ENCODE measurements around the gene EPHX1.
A peak's percentile ranks its signal among the peaks of the same experiment; 100 is the strongest.

EPHX1 gene

DNA sequence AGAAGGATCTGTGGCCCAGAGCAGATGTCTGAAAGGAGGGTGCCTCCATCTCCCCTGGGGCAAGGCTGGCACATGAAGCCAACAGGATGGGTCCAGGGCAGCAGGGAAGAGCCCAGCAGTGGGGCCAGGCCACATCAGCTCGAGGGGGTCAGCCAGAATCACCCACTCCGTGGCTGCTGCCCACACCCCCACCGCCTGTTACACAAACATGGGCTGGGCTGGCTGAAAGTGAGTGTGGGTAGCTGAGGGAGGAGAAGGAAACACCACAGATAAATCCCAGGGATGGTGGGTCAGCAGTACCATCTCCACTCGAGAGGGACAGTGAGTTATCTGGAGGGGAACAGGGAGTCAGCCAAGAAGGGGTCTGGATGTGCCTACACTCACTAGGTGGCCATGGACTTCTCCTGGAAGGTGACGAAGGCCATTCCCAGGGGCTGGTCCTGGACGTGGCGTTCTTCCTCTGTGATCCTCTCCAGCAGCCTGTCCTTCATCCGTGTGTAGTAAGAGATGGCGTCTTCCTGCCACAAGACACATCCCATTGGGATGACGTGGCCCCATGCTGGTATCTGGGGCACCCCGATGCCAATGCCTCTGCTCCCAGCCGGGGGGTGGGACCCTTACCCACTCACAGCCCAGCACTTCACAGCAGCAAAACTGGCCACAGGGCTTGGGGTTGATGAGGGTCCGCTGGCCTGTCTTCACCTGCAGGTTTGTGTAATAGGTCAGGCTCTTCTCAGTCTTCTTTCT lies 52.1 kb downstream of the EPHX1 start:
- DNase-seq = no peak

DNA sequence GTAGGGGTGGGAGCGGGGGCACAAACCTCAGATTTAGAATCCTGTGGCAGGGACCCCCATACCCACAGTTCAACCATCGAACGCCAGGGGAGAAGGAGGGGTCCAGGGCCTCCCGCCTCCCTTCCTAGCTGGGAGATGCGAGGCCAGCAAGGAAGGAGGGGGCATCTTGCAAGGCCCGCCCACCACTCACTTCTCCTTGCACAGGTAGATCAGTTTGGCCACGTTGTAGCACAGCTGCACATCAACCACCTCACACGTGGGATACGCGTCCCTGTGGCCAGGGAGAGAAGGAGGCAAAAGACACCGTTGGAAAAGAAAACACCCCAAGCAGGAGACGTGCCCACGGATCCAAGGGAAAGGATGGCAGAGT lies 52.6 kb downstream of the EPHX1 start:
- no peak for DNase-seq

DNA sequence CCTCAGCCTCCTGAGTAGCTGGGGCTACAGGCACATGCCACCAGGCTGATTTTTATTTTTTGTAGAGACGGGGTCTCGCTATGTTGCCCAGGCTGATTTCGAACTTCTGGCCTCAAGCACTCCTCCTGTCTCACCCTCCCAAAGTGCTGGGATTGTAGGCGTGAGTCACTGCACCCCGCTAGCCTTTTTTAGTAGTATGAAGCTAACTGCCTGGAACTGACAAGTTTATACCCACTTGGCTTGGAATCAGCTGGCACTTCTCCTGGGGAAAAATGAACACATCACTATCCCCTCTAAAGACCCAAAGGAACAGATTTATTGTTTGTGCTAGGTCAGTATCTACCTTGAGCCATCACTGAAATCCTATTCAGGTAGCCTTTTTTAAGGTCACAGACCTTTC lies 53.2 kb downstream of the EPHX1 start:
- no peak for DNase-seq

DNA sequence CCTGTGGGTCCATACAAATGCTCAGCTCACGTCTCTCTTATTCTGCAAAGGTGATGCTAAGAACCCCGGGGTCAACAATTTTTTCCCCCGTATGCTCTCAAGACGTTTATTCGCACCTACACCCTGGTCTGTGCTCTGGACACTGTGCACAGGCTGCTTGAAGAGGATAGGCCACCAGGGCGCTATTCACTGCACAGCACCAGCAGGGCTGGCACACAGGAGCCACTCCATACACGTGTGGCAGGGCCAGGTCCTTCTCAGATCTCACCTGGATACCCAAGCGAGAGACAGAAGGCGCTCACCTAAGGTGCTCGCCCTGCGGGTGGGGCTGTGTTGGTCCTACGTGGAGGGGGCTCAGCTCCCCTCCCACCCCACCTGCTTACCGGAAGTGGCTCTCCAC lies 55.6 kb downstream of the EPHX1 start:
- no peak for DNase-seq

DNA sequence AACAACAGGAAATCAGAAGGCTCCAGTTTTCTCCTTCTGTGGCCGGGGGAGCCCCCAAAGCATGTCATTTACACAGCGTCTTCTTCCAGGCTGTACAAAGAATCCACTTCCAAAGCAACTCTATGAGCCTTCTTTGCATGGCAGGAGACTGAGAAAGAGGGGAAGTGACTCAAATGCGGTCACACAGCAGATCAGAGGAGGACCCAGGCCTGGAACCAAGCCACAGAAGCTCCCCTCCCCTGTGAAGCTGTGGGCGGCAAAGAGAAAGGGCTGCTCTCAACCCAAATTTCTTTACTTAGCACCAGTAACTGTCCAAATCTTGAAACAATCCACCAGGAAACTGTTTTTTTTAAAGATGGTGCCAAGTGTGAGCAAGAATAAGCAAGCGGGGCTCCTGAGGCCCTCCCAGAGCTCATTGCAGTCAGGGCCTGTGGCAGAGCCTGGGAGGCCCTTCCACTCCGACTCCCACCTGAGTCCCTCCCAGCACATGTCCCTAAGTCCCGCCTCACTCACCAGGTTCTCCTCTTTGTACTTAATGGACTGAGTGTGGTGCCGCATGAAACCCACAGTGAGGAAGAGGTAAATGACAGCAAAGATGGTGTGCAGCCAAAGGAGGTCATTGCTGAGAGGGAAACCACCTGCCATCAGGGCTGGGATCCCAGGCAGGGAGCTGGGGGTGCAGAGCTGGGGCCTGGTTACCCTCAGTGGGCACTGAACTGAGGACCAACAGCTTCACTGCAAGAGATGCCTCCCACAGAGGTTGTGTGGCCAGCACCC lies 56.3 kb downstream of the EPHX1 start:
- no peak for DNase-seq

DNA sequence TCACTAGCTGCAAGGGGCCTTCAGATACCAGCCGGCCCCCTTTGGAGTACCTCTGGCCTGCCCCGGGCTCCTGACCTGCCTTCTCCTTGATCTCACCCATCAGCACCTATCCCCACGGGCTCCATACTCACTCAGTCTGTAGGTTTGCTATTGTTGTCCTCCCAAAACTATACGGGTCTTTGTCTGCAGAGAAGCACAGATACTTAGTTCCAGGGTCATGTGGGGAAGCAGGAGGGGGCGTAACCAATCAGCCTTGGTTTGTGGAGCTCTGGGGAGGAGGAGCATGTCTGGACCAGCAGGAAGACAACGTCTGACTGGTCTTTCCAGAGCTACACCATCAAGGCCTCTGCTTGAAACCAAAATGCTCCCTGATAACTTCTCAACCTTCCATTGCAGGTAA lies 57.1 kb downstream of the EPHX1 start:
- peak in 1 of 14 donors; percentile 31 for DNase-seq

DNA sequence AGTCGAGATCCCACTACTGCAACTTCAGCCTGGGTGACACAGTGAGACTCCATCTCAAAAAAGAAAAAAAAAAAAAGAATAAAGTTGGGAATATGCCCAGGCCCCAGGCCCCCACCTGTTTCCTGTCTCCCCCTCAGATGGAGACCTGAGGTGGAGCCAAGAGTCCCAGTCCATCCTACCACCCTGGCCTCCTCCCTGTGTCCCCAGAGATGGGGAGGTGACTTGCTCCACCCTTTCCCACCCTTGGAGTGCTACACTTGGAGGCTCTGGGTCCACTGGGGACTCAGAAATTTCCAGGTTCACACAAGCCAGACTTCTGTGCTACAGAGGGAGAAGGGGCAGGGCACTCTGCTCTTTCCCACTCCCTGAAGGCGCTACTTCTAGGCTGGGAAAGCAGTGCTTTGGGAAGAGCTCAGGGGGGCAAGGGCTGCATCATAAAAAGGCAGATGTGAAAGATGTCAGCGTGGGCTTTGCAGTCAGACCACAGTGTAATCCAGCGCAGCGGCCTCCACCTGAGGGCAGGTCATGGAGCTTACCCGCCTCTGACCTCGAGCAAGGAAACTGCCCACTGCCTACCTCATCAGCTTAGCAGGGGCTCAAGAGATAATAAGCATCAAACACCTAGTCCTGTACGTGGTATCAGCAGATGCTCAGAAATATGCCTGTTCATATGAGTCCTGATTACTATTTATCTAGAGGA lies 58.9 kb downstream of the EPHX1 start:
- DNase-seq = no peak

DNA sequence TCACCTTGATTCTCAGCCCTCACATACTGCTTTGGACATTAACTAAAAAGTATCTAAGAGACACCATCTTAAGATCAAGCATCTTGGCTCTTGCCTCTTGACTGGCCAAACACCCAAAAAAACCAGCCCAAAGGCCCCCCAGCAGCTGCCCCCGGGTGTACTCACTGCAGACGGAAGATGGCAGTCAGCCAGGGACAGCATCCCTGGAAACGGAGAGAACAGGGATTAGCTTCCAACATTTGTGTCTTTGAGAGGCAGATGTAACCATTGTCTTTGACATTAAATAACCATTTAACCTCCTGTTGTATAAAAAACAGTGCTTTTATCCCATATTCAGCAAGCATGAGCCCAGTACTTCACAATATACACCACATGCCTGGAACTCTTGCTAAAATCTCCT lies 61.0 kb downstream of the EPHX1 start:
- DNase-seq = peak in 8 of 14 donors; percentile 8 to 72 (median 53)

DNA sequence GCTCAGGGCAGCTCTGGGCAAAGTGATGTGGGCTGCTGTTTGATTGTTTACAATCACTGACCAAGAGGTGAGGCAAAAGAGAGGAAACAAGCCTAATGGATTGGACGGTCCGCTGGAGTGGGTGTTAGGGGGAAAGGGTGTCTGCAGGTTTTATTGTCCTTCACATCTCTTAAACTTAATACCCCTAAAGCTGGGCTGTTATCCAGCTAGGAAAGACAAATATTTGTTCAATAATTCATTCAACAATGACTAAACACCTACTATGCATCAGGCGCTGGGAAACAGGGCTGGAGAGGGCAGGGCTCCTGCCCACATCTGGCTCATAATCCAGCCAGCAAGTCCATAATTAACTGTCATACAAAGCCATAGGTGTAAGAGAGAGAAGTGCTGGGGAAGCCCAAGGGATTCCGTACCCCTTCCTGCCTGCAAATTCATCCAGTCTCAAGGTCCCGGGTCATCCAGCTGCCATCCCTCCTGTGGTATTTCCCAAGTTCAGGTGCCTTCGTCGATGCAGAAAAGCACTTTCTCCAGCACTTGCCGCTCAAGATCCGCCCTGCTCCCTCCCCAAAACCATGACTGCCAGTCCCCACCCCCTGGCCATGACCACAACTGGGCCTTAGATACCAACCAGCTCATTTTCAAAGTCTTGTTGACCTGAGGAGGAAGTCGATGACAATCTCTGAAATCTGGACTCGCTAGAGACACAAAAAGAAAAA lies 61.6 kb downstream of the EPHX1 start:
- no peak for DNase-seq

DNA sequence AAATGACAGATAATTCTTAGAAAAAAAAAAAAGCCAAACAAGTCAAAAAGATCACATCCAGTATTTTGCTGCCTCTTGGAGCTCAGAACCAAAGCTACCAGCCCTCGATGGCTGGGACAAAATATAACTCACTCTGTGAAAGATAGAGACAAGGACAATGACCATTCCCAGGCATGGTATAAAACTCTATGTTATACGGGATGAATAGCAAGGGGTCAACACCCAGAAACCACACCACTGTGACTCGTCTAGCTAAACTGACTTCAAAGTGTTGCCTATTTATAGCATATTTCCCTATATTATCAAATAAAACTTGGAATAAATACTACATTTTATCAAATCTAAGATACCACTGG lies 62.1 kb downstream of the EPHX1 start:
- DNase-seq = no peak

DNA sequence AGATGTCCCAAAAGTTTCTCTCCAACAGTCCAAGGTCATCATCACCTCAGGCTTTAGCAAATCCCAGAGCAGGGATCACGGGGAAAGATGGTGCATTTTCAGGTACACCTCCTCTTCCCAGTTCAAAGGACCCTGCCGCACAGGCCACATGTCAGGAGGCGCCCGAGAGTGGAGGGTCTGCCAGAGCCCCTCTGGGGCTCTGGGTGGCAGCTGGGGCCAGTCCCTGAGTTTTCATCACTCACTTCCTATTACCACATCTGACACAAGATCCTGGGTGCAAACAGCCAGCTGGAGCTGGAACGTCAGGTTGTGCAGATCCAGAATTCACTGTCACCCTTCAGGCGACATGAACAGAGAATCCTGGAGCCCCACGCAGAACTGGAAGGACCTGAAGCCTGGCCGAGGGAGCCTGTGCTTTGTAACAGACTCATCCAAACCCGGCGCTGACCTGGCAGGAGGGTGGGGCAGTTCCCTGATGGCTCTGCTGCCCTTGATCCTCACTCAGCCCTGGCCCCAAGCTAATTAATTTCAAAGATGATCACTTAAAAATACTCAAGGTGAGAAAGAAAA lies 63.4 kb downstream of the EPHX1 start:
- DNase-seq = no peak

DNA sequence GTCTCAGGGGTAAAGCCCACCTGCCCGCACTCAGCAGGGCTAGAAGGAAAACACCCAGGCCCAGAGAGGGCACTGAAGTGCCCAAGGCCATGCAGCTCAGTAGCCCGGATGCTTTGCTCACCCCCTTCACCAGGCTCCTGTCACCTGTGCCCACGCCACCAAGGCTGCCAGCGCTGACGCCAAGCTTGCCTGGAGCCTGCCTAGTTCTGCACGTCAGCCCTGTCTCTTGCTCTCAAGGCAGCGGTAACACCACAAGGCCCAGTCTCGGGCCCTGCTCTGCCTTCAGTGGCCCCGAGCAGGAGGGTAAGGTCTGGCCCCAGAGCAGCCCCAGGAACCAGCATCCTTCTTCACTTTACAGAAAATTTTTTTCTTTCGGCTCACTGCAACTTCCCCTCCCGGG lies 64.5 kb downstream of the EPHX1 start:
- no peak for DNase-seq

DNA sequence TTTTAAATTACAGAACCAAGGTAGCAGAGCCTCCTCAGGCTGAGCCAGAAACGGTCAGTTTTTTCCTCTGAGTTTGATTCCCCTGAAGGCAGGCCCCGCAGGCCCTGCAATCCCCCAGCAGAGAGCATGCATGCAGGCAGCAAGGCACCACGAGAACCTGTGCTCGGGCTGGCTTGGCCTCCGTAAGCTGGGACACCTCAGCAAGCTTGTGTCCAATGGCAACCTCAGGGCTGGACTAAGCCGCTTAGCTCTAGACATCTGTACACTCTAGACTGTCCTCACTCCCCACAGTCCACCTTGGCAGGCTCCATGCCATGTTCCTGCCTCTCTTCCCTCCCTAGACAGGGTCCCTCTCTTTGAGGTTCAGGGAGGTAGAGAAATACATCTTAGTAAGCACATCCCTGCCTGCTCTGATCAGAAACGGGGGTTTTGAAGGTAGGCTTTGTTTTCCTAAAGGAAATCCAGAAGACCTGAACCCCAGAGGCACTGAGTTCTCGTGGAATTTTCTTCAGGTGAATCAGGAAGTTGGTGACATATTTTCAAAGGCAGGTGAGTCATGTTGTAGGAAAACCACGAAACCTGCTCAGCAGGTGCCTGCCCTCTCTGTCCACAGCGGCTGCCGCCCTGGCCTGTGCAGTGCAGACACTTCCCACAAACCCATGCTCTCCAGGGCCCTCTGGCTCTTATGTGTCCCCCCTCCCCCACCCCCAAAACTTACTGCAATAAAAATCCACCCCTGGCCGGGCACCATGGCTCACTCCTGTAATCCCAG lies 65.3 kb downstream of the EPHX1 start:
- no peak for DNase-seq

DNA sequence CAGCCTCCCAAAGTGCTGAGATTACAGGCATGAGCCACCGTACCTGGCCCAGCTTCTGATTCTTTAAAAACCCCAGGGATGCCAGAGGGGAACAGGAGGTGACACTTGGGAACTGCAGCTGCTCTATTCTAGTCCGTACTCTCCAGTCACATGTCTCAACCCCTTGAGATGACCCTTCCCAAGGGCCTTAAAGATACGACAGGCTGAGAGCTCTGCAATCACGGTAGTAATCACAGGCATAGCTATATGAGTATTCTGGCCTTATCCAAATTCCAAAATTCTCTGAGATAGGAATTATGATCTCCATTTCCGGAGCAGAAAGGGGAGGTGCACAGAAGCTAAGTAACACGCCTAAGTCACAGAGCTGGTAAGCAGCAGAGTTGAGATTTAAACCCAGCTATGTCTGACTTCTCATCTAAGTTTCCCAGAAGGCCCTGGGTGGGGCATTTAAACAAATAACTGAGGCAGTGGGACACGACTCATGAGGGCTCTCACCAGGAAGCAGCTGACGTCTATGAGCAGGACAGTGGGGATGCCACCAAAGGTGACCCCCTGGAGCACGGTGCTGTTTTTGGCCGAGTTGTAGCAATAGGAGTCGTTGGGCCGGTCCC lies 67.1 kb downstream of the EPHX1 start:
- no peak for DNase-seq

DNA sequence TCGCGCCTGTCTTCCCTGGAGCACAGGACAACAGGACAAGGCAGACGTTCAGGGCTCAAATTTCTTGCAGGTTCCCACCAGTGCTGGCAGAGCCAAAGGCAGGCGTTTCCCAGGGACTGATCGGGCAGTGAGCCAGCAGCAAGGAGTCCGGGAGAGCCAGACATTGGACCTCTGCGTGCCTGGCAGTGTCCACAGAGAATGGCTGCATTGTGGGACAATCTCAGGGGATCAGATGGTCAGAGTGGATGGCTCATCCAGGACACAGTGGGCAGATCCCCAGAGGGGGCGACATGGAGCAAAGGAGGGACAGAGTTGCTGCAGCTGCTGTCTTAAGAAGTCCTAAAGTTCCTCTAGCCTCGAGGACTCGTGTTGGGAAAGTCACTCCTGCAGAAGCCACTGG lies 67.7 kb downstream of the EPHX1 start:
- DNase-seq = peak in 12 of 14 donors; percentile 15 to 89 (median 80)

DNA sequence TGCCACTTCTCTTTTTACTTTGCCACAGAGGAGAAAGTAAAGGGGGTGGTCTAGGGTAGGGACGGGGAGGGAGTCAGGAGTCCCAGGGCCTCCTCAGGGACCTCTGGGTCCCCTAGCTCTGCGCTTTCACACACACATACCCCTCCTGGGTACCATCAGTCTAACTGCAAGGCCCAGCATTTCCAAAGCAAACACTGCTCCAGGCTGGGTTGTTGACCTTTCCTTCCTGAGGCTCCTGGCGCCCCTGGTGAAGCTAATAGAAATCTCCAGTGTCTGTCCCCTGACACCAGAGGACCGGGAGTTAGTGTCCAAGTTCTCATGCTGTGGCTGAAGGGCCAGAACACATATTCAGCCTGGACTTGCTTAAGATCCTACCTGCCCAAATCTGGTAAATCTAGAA lies 68.4 kb downstream of the EPHX1 start:
- DNase-seq = no peak

DNA sequence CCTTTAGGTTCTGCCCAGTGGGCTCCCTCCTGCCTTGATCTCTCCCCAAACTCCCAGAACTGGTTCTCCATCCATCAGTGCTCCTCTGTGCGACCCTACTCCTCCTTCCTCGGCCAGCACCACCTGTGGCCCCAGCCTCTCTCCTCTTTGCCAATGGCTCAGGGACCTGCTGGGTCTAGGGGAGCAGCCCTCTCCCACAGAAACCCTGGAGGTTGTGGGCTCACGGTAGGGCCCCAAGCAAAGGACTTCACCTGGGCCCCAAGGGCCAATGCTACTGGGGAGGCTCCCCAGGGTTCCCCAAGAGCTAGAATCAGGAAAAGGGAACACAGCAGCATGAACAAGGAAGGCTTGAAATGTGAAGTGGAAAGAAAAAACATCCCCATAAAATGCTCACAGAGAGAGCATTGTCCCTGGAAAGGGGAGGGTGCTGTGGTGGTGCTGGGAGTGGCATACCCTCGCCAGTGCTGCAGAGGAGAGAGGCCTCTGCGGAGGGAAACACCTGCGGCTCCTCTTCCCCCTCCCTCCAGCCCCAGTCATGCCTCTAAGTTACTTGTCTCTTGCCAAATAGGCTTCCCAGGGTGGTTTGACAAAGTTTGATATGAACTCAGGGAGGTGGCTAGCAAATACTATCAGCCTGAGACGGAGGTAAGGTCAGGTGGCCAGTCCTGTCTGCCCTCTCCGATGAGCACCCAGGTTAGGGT lies 69.7 kb downstream of the EPHX1 start:
- peak in 7 of 14 donors; percentile 46 to 86 (median 74) for DNase-seq

DNA sequence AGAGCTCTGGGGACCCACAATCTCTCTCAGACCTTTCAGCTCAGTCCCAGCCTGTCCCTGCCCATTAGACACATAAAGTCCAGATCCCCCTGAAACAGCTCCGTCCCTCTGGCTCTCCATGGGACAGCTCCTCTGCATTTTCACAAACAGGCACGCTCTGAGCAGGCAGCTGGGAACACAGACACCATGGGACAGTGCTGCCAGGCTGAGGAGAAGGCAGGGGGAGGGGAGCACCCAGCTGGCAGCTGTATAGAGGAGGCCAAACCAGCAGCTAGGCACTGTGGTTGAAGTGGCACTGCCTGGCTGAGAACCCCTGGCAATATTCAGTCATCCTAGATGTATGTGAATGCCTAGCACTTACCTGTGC lies 70.3 kb downstream of the EPHX1 start:
- peak in 12 of 14 donors; percentile 12 to 86 (median 72) for DNase-seq

DNA sequence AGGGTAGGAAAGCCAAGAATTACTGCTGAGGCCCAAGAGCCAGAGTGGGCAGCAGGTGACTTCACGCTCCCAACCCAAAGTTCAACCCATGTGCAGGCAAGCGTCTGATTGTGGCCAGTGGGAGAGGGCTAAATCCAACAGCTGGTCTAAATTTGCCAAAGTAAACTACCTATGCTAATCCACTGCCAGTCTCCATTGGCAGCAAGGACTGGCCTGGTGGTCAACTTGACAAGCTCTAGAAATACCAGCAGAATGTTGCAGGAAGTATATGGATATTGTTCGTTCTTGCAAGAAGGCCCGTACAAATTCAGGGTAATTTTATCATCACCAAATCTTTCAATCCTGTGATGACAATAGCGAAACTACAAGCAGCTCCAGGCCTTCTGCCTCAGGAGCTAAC lies 70.7 kb downstream of the EPHX1 start:
- DNase-seq = no peak

DNA sequence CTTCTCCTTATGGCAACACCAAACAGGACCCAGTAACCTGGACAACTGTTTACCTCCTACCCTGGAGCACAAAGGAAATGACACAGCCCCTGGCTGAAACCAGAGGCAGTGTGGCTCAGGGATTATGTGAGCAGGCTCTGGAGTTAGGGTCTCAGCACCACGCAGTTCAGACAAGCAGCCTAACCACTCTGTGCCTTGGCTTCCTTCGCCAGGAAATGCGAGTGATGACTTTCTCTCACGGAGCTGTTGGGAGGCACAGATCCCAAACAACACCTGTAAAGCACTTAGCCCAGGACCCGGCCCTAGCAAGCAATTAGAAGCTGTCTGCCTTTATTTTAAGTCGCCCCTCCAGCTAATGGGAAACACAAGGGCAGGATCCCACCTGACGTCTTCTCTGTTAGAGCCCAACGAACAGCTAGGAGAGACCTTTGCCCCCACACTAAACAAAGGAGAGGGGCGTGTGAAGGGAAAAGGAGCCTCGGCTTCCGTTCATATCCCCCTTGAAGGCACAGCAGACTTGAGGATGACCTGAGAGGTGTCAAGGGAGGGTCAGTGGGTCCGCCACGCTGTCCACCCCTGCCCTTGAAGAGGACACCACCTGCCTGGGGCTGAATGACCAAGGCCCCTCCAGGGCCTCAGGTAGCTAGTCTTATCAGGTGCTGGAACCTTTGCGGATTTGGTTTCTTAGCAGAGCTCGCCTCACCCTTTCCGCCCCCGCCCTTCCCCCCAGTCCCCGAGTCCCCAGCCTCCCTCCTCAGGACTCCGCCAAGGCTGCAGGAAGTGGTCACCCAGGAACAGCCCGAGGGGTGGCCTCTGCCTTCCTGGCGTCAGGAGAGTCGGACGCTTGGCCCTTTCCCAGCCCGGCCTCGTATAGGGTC lies 71.4 kb downstream of the EPHX1 start:
- peak in 5 of 14 donors; percentile 33 to 71 (median 59) for DNase-seq
